Central memory CD8-positive, alpha-beta T cell (primary cell): ENCODE results near the gene LCP1.

Experiments used
- ATAC-seq: fragments of 150-1000 bp; cut with Tn5 transposase; replicated peaks from 2 replicates; pipeline ENCODE4 v1.10.0; 2022; ENCODE audit warnings: mild to moderate bottlenecking, moderate FRiP score, moderate number of reproducible peaks; ENCODE audit not compliant: poor library complexity, severe bottlenecking; ENCODE audit errors: extremely low read depth
- DNase-seq, 2 donors: peaks; one replicate each; pipeline ENCODE4 v3.0.0; 2021; ENCODE audit warnings: low spot score in 2 of 2
- H3K27ac Mint-ChIP-seq: one replicate; pipeline ENCODE4 v1.8.0; 2022; ENCODE audit warnings: low read depth, mild to moderate bottlenecking, moderate library complexity, mixed read lengths
- H3K27me3 Mint-ChIP-seq: one replicate; pipeline ENCODE4 v1.8.0; 2022; ENCODE audit warnings: mixed read lengths
- H3K36me3 Mint-ChIP-seq: one replicate; pipeline ENCODE4 v1.8.0; 2022; ENCODE audit warnings: mild to moderate bottlenecking, moderate library complexity, mixed read lengths; ENCODE audit not compliant: insufficient read depth
- H3K4me1 Mint-ChIP-seq: one replicate; pipeline ENCODE4 v1.8.0; 2022; ENCODE audit warnings: mixed read lengths
- H3K4me3 Mint-ChIP-seq: one replicate; pipeline ENCODE4 v1.8.0; 2022; ENCODE audit warnings: mild to moderate bottlenecking, moderate library complexity, mixed read lengths
- H3K9me3 Mint-ChIP-seq: one replicate; pipeline ENCODE4 v1.8.0; 2022; ENCODE audit warnings: mixed read lengths

The LCP1 gene

DNA sequence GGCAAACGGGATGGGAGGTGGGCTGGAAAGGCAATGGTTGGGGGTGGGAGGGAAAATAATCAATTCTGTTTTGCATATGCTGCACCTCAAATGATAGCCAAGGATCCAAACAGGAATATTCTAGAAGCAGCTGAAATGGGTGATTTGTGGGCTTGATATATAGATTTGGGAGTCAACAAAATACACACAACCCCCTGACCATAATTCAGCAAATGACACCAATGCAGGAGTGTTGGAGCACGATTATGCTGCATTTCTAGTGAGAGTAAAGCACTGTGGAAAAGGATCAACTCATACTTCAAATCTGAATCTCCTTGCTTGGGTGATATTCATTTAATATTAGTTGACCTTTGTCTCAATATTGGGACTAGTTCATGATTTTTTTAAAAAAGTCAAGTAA lies 36.0 kb downstream of the LCP1 start:
- no peak overlapping the region for H3K4me3 Mint-ChIP-seq
- peak overlapping the region; percentile 29 for H3K27ac Mint-ChIP-seq
- no peak for ATAC-seq
- no peaks in the 10 kb centered on the region for H3K9me3 Mint-ChIP-seq
- no peaks in the 10 kb centered on the region for H3K27me3 Mint-ChIP-seq
- no peak for DNase-seq
- peaks cover 33% of the 10 kb centered on the region for H3K4me1 Mint-ChIP-seq
- H3K36me3 Mint-ChIP-seq: peaks cover 86% of the 10 kb centered on the region

- no peak for DNase-seq
- peak overlapping the region; percentile 73 for H3K27ac Mint-ChIP-seq
- H3K36me3 Mint-ChIP-seq: peaks cover 86% of the 10 kb centered on the region
- no peak for ATAC-seq
- no peaks in the 10 kb centered on the region for H3K27me3 Mint-ChIP-seq
- H3K9me3 Mint-ChIP-seq: no peaks in the 10 kb centered on the region
- peaks cover 31% of the 10 kb centered on the region for H3K4me1 Mint-ChIP-seq
- H3K4me3 Mint-ChIP-seq: no peak overlapping the region
Observed at GRCh38 chr13:46145135-46145534, 36.8 kb downstream of the LCP1 start.

DNA sequence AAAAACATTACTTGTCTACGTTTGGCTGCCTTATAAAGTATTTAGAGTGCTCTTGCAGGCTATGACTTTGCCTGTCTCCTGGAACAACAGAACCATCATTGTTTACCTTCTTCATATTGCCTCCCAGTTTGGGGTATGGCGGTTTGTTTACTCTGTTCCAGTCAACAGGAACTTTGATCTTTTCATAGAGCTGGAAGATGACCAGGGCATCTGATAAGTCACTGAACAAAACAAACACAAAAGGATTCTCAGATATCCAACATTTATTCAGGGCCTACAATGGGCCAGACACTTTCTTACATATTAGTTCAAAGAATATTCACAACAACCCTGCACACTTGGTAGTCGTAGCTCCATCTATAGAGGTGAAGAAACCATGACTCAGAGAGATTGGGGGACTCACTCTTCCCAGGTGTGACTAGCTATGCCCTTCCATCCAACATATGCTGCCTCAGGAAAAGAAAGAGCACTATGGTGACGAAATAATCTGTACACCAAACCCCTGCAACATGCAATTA lies 38.7 kb downstream of the LCP1 start:
- Mint-ChIP-seq H3K4me1 (peaks cover 28% of the 10 kb centered on the region), H3K27ac (no peak overlapping the region), H3K9me3 (no peaks in the 10 kb centered on the region), H3K36me3 (peaks cover 89% of the 10 kb centered on the region), H3K4me3 (no peak overlapping the region), H3K27me3 (no peaks in the 10 kb centered on the region)
- DNase-seq: no peak
- no peak for ATAC-seq

GRCh38 chr13:46142776-46143175 lies 39.2 kb downstream of the LCP1 start:
- H3K9me3 Mint-ChIP-seq: no peaks in the 10 kb centered on the region
- ATAC-seq (no peak), DNase-seq (no peak)
- peaks cover 32% of the 10 kb centered on the region for H3K4me1 Mint-ChIP-seq
- H3K36me3 Mint-ChIP-seq: peaks cover 88% of the 10 kb centered on the region
- H3K27ac Mint-ChIP-seq: no peak overlapping the region
- H3K27me3 Mint-ChIP-seq: no peaks in the 10 kb centered on the region
- no peak overlapping the region for H3K4me3 Mint-ChIP-seq

GRCh38 chr13:46140044-46140443 lies 41.9 kb downstream of the LCP1 start:
- Mint-ChIP-seq H3K4me3 (no peak overlapping the region), H3K27ac (peak overlapping the region; percentile 89), H3K27me3 (no peaks in the 10 kb centered on the region), H3K4me1 (peaks cover 49% of the 10 kb centered on the region), H3K9me3 (no peaks in the 10 kb centered on the region), H3K36me3 (peaks cover 93% of the 10 kb centered on the region)
- DNase-seq (no peak), ATAC-seq (no peak)

- H3K4me3 Mint-ChIP-seq: no peak overlapping the region
- H3K4me1 Mint-ChIP-seq: peaks cover 46% of the 10 kb centered on the region
- H3K9me3 Mint-ChIP-seq: no peaks in the 10 kb centered on the region
- H3K36me3 Mint-ChIP-seq: peaks cover 93% of the 10 kb centered on the region
- no peak for ATAC-seq
- peak overlapping the region; percentile 75 for H3K27ac Mint-ChIP-seq
- H3K27me3 Mint-ChIP-seq: no peaks in the 10 kb centered on the region
- DNase-seq: no peak
Observed at GRCh38 chr13:46137627-46138317, 44.2 kb downstream of the LCP1 start.

GRCh38 chr13:46136688-46137087 lies 45.3 kb downstream of the LCP1 start:
- H3K27me3 Mint-ChIP-seq: no peaks in the 10 kb centered on the region

DNA sequence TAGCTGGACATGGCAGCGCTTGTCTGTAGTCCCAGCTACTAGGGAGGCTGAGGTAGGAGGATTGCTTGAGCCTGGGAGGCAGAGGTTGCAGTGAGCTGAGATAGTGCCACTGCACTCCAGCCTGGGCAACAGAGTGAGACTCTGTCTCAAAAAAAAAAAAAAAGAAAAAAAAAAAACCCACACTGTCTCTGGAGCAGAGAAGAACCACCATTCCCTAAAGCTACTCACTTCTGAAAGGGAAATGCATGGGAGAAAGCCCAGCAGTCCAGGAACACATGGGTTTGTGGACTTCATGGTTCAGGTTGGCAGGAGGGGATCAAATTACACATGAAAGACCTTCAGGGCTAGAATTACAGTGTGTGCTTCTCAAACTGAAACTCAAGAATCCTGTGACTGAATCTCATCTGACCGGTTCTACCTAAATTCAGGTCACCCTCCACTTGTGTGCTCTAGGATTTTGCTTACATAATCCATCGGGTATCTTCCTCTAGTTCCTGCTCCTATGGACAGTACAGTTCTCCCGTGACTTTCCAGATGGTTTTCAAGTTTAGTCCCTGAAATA lies 46.9 kb downstream of the LCP1 start:
- H3K4me1 Mint-ChIP-seq: peaks cover 48% of the 10 kb centered on the region
- H3K36me3 Mint-ChIP-seq: peaks cover 92% of the 10 kb centered on the region
- ATAC-seq (no peak), DNase-seq (no peak)
- peak overlapping the region; percentile 77 for H3K27ac Mint-ChIP-seq
- no peak overlapping the region for H3K4me3 Mint-ChIP-seq
- no peaks in the 10 kb centered on the region for H3K27me3 Mint-ChIP-seq
- no peaks in the 10 kb centered on the region for H3K9me3 Mint-ChIP-seq

More at GRCh38 chr13:46136688-46137087, 45.3 kb downstream of the LCP1 start:
- peaks cover 55% of the 10 kb centered on the region for H3K4me1 Mint-ChIP-seq
- no peaks in the 10 kb centered on the region for H3K9me3 Mint-ChIP-seq
- peaks cover 92% of the 10 kb centered on the region for H3K36me3 Mint-ChIP-seq
- DNase-seq (no peak), ATAC-seq (no peak)
- H3K27ac Mint-ChIP-seq: peak overlapping the region; percentile 75
- no peak overlapping the region for H3K4me3 Mint-ChIP-seq

DNA sequence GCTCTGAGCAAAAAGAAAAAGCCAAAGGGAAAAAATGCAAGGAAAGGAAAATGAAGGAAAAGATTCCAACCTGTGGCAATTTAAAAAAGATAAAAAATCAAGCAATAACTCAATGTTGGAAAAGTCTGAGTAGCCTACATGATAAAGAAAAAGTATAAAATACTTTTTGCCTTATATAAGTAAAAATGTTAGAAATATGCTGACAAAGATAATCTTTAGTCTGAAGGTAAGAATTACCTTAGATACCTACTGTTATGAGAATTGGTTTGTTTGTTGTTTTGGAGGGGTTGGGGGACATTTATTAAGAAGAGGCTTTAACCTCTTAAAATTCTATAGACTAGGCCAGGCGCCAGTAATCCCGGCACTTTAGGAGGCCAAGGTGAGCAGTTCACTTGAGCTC lies 47.5 kb downstream of the LCP1 start:
- H3K27me3 Mint-ChIP-seq: no peaks in the 10 kb centered on the region

GRCh38 chr13:46132109-46132508 lies 49.9 kb downstream of the LCP1 start:
- H3K36me3 Mint-ChIP-seq: peaks cover 95% of the 10 kb centered on the region
- H3K4me1 Mint-ChIP-seq: peaks cover 34% of the 10 kb centered on the region
- no peaks in the 10 kb centered on the region for H3K27me3 Mint-ChIP-seq
- H3K4me3 Mint-ChIP-seq: no peak overlapping the region
- H3K9me3 Mint-ChIP-seq: no peaks in the 10 kb centered on the region
- H3K27ac Mint-ChIP-seq: peak overlapping the region; percentile 78
- no peak for DNase-seq
- ATAC-seq: no peak

More for the DNA sequence above, 47.5 kb downstream of the LCP1 start:
- peak overlapping the region; percentile 78 for H3K27ac Mint-ChIP-seq
- H3K4me1 Mint-ChIP-seq: peaks cover 43% of the 10 kb centered on the region
- DNase-seq: no peak
- no peaks in the 10 kb centered on the region for H3K9me3 Mint-ChIP-seq
- peaks cover 93% of the 10 kb centered on the region for H3K36me3 Mint-ChIP-seq
- ATAC-seq: no peak
- no peak overlapping the region for H3K4me3 Mint-ChIP-seq

DNA sequence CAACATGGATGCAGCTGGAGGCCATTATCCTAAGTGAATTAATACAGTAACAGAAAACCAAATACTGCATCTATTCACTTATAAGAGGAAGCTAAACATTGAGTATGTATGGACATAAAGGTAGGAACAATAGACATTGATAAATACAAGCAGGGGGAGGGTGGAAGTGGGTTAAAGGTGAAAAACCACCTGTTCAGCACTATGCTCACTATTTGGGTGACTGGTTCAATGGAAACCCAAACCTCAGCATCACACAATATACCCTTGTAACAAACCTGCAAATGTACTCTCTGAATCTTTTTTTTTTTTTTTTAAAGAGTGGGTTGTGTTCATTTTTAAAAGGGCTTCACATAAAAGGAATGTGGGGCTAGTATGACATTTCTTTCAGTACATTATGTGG lies 50.3 kb downstream of the LCP1 start:
- Mint-ChIP-seq H3K36me3 (peaks cover 95% of the 10 kb centered on the region), H3K9me3 (no peaks in the 10 kb centered on the region), H3K4me3 (no peak overlapping the region), H3K4me1 (peaks cover 33% of the 10 kb centered on the region), H3K27ac (peak overlapping the region; percentile 6), H3K27me3 (no peaks in the 10 kb centered on the region)
- ATAC-seq: peak; percentile 24
- DNase-seq: no peak

DNA sequence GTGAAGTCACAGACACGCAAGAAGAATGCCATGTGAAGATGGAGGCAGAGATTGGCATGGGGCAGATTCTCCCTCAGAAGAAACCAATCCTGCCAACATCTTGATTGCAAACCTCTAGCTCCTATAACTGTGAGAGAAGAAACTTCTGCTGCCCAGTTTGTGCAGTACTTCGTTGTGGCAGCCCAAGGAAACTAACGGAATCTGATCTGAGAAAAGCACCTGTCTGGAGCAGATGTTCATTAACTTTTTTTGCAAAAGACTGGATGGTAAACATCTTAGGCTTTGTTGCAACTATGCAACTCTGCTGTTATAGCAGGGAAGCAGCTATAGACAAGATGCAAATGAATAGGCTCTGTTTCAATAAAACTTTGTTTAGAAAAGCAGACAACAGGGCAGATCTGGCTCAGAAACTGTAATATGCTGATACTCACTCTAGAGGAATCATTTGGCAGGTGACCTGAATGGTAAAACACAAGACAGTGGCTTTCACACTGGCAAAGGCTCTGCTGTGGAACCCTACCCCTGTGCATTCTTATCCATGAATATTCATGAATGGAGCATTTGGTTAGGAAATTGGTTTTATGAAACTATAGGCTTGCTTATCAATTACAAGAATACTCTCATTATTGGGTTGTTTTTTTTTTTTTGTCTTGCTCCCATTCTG lies 51.9 kb downstream of the LCP1 start:
- DNase-seq (no peak), ATAC-seq (no peak)
- H3K27ac Mint-ChIP-seq: no peak overlapping the region
- H3K4me3 Mint-ChIP-seq: no peak overlapping the region
- H3K27me3 Mint-ChIP-seq: no peaks in the 10 kb centered on the region
- peaks cover 35% of the 10 kb centered on the region for H3K4me1 Mint-ChIP-seq
- H3K36me3 Mint-ChIP-seq: peaks cover 90% of the 10 kb centered on the region
- H3K9me3 Mint-ChIP-seq: no peaks in the 10 kb centered on the region

DNA sequence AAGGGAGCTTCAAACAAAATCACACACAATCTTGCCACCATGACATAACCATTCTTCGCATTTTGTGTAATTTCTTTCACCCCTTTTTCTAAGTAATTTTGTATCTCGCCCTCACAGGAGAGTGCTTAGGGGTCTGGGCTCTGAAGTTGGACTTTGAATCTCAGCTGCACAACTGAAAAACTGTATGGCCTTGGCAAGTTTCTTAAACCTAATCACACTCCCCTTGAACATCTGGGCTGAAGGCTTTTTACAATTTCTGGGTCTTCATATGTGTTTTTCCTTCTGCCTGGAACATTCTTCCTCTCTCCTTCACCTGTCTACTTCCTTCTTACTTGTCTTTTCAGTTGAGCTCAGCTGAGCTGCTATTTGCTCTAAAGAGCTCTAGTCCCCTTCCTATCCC lies 52.9 kb downstream of the LCP1 start:
- Mint-ChIP-seq H3K27me3 (no peaks in the 10 kb centered on the region), H3K36me3 (peaks cover 85% of the 10 kb centered on the region), H3K9me3 (no peaks in the 10 kb centered on the region), H3K4me3 (no peak overlapping the region), H3K27ac (no peak overlapping the region), H3K4me1 (peaks cover 44% of the 10 kb centered on the region)
- ATAC-seq: no peak
- DNase-seq: no peak
